ENCODE data around the gene AMOTL2. TPM values are rescaled to one million over a fixed set of nuclear protein-coding genes. Genes with fewer than 3 reads are reported as not detected.

AMOTL2 gene
- total RNA-seq, 1 donor from 2014 or later: 129 TPM

DNA sequence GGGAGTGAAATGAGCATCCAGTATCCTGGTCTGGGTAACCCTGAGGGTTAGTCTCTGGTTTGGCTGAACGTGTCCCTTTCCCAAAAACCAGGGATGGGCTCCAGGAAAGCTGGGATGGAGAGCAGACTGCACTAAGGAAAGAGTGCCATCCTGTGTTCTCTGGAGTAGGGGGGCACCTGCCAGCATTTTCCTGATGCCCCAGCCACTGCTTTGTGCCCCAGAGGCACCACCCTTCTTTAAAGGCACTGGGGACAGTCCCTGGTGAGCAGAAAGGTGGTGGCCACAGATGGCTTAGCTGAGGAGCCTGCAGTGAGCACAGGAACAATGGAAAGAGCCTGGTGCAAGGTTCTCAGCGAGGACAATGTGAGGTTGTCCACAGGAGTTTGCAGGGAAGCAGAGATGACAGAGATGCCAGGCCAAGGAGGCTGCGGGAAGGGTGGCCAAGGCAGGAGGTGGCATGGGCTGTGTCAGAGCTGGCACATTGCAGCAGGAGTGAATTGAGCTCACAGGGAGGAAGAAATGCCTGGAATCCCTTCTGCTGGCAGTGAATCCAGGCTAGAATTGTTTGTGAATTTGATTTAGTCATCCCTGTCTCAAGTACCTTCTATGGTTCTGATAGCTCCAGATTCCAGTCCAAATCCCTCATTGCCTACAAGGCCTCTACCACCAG is 39.9 kb downstream of the AMOTL2 start:
- no peak for DNase-seq (ENCODE audit: low spot score)

DNA sequence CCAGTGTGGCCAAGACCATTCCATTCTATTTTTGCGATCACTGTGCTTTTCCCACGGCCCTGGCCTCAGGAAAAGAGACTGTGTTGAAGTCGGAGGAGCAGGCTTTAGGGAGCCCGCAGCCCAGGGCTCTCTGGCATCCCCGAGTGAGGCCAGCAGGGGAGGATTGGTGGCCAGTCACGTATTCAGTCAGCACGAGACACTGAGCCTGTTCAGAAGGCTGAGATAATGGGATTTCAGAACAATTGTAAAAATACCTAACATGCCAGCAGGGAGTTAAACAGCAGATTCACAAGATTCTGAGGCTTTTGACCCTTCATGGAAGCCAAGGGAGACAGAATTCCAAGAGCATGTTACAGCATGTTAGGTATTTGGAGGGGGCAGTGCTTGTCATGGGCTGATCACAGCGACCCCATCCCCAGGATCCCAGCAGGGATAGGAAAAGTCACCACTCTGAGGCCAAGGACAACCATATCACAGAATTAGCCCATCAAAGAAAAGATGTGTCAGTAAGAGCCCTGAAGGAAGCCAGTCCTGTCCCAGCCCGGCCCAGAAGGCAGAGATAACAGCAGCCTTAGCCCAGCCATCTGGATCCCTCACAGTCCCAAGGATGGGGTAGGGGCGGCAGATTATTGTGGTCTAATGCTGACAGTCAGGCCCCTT is 40.6 kb downstream of the AMOTL2 start:
- DNase-seq (ENCODE audit: low spot score): no peak

DNA sequence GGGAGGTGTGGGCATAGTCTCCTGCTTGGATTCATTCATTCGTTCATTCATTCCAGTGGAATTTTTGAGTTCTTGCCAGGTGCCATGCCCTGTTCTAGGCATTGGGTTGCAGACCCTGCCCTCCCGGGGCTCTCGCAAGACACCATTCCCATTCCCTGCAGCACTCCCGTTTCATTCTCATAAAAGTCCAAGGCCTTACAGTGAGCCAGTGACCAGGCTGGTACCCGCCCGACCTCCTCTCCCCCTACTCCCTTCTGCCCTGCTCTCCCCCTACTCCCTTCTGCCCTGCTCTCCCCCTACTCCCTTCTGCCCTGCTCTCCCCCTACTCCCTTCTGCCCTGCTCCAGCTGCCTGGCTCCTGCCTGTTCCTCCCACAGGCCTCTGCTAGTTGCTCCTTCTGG is 41.9 kb downstream of the AMOTL2 start:
- no peak for DNase-seq (ENCODE audit: low spot score)

DNA sequence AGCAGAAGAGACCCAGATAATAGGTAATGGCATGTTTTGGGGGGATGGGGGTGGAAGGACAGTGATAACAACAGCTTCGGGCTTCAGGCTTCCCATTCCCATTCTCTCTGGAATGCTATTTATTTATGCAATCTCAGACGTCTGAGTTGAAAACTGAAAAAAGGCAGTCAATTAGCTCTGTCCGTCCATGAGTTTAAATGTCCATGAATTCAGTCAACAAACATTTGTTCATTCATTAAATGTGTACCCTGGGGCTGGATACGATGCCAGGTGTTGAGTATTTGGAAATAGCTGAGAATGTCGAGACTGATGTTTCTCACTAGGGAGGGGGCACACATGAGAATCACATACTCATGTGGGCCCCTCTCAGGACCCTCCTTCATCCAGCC is 42.4 kb downstream of the AMOTL2 start:
- no peak for DNase-seq (ENCODE audit: low spot score)

DNA sequence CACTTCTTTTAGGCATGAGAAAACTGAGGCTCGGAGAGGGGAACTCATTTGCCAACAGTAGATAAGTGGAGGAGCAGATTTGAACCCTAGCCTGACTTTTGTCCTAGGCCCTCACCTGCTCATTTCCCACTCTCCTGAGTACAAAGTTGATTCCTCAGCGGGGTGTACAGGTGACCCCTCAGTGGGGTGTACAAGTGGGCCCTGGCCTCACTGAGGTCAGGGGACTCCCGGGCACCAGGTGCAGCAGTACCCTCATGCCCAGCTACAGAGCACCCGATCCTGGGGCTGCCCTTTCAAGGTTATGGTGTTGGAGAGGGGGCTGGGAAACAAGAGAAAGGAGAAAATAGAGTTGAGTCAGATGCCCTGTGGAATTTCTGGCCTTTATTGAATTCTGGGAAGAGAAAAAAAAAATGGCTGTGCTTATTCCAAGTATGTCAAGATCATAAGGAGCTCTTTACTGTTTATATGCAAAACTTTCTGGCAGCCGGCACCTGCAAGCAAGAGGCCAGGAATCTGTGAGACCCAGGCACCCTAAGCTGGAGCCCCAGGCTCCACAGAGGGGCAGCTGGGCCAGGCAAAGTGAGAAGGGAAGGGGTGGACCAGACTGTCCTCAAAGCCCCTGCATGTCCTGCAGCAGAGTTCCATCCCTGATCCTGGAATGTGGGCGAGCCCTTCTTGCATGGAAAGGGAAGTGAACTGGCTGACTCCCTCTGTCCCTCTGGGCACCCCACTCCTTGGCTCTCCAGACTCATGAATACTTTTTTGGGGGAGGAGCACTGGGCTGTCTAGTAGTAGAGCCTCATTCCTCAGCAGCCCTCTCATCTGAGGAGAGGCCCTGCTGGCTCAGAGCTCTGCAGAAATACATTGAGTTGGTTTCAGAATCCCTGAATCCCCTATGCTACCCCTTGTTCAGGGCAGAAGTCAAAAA is 43.1 kb downstream of the AMOTL2 start:
- no peak for DNase-seq (ENCODE audit: low spot score)

DNA sequence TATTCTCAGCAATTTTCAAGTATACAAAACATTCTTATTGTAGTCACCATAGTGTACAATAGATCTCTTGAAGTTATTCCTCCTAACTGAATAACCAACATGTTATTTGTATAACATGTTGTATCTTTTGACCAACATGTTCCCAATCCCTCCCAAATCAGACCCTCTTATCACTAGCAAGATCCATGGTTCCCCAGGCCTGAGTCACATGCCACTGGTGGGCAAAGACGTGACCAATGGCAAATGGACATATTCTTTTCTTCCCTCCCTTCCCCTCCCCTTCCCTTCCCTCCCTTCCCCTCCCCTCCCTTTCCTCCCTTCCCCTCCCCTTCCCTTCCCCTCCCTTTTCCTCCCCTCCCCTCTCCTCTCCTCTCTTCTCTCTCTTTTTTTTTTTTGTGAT is 45.4 kb downstream of the AMOTL2 start:
- DNase-seq (ENCODE audit: low spot score): no peak

DNA sequence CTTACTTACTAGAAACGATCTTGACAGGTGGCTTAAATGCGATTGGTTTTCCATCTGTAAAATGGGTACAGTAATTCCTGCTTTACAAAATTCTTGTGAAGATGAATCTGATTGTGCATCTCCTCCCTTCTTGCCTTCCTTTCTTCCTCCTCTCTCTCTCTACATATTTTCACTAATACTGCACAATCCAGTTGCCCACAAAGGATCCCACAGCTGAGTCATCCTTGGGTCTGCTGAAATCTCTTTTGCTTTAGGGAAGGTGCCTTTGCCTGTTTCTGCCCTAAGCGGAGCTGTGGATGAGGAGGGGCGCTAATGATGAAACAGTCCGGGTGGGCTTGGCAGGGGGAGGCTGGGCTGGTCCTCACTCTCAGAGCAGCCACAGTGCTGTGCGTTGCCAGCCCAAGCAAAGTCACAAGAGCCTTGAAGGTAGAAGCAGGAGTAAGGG is 46.1 kb downstream of the AMOTL2 start:
- no peak for DNase-seq (ENCODE audit: low spot score)

DNA sequence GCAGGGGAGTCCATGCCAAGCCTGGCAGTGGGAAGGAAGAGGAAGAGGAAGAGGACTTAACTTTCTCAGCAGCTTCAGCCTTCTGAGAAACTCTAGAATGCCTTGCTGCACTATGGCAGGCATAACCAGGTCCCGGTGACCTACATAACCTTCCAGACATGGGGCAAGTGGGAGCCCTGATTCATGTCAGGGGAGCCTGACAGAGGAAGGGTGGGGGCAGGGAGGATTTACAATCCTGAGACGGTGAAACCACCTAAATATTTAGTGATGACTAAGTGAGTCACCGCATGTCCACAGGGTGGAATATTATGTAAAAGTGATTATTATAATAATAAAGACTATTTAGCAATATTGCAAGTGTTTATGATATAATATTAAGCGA is 46.7 kb downstream of the AMOTL2 start:
- DNase-seq (ENCODE audit: low spot score): no peak

DNA sequence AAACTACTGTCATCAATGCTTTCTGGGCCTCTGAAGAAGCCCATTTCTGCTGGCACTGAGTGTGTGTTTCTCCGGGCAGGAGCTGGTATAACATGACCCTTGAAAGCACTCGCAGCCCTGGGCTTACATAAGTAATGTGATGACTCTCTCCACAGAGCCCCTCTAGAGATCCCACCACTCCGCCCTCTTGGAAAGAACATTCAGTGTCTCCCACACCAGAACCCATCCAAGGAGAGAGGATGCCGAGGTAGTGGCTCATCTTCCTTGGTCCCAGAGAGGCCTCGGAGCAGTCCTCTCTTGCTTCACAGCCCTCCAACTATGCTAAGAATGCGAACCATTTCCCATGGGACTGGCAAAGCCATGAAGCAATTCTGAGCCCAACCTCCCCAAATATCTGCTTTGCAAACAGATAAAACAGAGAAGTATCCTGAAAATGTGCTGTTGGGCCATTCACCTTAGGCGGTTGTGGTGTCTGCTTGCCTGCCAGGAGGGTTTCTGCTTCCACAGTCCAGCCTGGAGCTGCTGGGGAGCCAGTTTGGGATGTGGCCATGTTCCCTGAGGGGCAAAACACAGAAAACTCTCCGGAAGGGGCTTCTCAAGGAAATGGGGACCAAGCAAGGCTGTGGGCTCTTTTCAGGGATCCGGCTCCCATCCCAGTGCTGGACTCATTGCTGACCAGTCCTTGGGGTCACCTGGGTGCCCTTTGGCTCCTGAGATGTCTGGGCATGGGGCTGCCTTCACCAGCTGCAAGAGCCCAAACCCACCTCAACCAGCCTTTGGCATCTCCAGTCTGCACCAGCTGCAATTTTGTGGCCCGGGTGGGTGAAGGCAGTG is 47.3 kb downstream of the AMOTL2 start:
- DNase-seq (ENCODE audit: low spot score): peak; percentile 63

DNA sequence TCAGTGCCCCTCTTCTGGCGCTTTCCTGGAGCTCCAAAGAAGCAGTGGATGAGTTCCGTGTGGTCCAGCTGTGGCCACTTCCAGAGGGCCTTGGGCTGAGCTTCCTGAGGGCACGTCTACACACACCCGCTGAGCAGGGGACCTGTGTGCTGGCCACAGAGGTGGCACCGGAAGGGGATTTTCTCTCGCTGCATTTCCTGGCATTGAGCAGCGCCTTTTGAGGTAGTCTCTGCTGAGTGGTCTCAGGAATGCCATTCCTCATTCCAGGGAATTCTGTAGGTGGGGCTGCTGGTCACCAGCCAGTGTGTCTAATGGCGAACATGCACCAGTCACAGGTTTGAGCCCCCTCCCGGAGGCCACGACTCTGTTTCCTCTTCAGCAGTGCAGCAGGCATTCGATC is 48.1 kb downstream of the AMOTL2 start:
- DNase-seq (ENCODE audit: low spot score): no peak

DNA sequence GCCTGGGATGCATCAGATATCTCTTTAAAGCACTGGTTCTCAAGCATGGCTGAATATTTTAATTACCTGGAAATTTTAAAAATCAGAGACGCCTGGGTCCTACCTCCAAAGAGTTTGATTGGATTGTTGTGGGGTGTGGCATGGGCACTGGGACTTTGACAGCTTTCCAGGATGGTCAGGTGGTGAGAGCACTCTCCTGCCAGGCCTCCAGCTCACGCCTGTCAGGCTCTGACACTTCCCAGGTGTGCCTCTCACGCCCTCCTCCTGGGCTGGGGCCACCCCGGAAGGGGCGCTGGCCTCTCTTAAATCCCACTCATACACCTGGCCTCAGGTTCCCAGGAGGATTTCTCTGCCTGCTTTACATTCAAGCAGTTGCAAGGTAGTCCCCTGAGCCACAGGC is 48.5 kb downstream of the AMOTL2 start:
- no peak for DNase-seq (ENCODE audit: low spot score)

DNA sequence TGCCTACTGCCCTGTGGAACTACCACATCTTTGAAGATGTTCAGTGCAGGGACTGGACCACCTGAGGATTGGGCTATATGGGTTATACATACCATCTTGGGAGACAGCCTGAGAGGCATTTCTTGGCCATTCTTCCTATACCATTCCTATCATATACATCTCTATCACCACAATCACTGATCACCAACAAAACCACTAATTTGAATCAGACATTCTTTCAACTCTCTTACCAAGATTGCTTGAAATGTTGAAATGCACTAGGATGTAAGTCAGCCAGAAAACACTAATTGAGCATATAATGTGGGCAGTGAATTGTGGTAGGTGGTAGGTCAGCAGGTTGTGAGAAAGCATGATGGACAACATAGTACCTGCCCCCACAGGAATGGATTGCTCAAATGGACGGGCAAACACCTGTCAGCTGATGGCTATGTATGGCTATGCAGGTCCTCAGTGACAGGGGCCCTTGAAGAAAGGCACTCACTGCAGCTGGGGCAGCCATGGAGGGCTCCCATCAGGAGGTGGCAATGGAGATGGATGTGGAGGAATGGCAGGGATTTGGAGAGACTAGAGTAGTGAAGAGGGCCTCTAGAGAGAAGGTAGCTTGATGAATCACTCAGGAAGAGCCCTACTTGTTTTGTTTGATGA is 49.1 kb downstream of the AMOTL2 start:
- no peak for DNase-seq (ENCODE audit: low spot score)

DNA sequence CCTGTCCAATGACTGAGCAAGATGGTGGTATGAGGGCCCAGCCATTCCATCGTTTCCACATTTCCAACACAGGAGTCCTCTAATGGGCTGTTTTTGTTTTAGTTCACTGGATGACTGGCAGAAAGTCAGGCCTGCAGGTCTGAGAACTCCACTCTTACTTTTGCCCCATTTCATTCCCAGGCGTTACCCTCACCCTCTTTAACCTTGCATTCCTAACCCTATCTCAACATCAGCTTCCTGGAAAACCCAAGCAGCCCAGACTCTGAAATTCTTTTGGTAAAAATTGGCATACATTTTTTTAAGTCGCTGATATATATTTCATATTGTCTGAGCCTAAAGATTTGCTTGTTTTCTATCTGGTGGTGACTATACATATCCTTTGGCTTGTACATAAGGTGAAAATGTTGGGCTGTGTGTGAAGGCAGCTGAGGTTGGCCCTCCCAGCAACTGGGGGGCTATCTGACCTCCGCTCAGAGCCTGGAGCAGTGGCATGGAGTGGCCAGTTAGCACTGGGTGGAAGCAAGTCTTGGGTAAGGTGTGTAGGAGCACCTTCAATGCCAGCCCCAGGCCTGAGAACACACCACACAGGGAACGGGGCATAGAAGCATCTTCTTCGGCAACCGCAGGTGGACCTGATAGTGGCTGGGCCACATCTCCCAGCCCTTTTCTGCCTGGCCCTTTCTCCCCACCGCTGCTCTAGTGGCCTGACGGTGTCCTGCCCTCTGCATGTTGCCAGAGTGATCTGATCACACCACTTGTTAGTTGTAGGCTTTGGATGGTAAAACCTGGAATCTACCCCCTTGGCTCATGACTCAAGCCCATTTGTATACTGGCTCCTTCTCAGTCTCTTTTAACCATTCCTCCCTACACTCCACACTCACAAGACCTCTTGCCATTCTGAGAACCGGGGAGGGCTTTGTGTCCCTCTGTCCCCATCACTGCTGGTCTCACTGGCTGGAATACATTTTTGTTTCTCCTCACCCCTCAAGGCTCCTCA is 50.0 kb downstream of the AMOTL2 start:
- no peak for DNase-seq (ENCODE audit: low spot score)

DNA sequence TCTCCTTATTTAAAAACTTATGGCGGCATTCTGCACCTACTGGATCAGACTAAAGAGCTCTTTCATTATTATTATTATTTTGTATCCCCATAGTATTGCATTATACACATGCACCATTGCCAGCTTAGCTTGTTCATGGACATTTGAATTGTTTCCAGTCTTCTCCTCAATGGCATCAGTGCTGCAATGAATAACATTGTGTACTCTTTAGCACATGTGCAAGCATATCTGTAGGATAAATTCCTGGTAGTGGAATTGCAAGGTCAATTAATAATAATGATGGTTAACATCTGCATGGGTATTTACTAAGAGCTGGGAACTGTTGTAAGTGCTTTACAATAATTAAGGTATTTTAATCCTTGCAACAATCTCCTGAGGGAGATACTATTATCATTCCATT is 52.0 kb downstream of the AMOTL2 start:
- DNase-seq (ENCODE audit: low spot score): no peak

DNA sequence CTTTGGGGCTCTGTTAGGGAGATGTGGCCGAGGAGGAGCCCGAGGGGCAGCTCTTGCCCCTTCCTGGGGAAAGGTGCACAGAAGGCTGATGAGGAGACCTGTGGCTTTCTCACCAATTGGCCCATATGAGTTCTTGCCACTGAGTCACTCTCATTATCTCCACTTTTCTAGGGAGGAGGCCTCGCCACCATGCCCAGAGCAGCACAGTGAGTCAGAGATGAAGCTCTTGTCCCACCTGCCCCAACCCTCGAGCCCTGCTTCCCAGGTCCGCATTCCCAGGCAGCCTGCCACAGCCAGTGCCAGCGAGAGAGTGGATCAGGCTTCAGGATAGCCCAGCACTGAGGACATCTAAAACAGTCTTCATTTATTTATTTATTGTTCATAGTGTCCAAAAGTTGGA is 53.5 kb downstream of the AMOTL2 start:
- no peak for DNase-seq (ENCODE audit: low spot score)

DNA sequence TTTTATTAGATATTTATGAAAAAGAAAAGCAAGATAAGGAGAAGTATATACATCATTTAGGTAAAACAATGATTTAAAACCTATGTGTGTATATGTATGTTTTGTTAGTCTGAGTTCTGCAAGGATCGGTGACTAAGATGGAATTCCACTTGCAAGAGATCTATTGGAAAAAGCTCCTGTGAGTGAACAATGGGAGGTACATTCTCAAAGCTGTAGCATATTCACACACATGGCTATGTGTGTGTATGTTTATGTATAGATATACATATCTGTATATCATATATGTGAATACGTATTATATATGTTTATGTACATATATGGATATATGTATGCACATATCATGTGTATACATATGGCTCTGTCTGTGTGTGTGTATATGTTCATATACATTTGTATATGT is 54.3 kb downstream of the AMOTL2 start:
- no peak for DNase-seq (ENCODE audit: low spot score)

DNA sequence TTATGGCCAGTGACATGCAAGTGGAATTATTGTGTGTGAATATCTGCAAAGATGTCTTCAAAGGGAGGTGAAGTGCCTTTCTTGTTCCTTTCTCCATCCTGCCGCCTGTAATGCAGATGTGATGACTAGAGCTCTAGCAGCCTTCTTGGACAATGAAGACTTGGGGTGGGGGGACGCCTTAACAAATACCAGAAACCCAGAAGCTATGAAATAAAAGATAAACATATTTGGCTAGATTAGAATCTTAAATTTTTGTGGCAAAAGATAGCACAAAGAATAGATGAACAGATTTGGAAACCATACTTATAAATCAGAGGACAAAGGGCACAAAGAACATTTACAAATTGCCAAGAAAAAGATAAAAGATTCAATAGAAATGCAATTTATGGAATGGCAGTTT is 56.1 kb downstream of the AMOTL2 start:
- DNase-seq (ENCODE audit: low spot score): no peak

DNA sequence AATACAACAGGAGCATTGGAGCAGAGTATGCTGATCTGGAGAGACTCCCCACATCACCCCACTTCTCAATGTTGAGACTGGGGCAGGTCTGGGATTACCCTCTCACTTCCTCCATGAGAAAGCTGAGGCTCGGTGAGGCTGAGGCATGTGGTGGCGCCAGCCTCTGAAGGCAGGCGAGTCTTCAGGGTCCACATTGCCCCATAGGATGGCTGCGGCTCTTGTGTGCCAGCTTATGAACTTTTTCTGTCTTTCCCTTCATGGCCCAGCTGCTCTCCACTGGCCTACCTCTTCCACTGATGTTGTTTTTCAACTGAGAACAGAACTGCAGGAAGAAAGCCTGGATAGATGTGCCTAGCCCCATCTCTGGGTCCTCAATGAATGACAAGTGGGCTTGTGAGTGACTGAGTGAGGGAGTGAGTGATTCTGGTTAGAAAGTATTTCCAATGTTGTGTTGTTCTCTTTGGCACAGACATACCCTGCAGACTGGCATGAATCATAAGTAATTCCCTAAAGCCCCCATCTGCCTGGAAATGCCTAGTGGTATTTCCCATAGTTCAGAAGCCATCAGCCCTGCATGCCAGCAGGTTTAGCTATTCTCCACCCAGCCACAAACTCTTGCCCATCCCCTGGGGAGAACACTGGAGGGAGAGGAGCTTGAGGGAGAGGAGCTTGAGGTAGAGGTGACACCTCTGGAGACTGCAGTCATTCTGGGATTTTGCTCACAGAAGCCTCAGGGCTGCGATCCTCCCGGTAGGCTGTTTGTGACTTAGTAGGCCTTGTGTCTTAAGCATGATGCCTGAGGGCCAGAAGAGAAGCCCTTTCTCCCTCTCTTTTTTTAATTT is 56.9 kb downstream of the AMOTL2 start:
- no peak for DNase-seq (ENCODE audit: low spot score)
